GM21576 (cell line): ENCODE measurements around the gene NRG3.

Source experiments
- ATAC-seq: cut with Tn5 transposase; IDR thresholded peaks from one replicate; pipeline ENCODE4 v1.9.1; 2021; ENCODE audit warnings: mild to moderate bottlenecking, moderate library complexity; ENCODE audit not compliant: unreplicated experiment

Gene NRG3

DNA sequence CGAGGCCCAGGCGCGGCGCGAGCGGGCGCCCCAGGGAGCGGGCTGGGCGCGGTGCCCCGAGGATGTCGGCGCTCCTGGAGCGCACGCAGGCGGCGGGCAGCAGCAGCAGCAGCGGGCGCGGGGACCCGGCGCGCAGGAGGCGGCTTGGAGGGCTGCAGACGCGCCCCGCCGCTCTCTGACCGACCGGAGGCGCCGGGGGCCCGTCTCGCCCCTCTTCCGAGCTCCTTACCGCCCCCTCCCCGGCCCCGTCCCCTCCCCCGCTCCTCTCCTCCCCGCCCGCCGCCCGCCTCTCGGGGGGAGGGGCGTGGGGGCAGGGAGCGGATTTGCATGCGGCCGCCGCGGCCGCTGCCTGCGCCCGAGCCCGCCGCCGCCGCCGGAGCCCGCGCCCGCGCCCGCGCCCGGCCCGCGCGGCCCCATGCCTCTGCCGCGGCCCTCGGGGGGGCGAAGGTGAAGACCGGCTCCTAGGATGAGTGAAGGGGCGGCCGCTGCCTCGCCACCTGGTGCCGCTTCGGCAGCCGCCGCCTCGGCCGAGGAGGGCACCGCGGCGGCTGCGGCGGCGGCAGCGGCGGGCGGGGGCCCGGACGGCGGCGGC is at the start of gene NRG3:
Gene NRG3 (plus strand): TSS at position 320 of the 592 bp plus-strand sequence.
- ATAC-seq: no peak

DNA sequence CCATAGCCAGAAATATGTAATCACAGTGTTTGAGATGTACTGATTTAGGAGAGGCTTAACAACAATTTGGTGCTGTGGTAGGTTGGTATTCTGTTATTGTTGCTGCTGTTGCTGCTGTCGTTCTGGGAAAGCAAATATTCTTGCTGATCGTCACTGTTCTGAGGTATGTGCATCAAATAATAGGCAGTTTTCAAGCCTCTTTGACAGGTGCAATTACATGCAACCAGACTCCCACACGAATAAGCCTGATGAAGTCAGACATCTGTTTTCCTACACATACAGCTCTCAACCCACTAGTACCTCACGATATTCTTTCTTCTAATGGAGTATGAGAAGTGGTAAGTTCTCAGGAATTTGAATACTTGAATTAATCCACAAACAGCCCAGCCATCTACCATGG is 46.7 kb upstream of the NRG3 start:
- no peak for ATAC-seq

DNA sequence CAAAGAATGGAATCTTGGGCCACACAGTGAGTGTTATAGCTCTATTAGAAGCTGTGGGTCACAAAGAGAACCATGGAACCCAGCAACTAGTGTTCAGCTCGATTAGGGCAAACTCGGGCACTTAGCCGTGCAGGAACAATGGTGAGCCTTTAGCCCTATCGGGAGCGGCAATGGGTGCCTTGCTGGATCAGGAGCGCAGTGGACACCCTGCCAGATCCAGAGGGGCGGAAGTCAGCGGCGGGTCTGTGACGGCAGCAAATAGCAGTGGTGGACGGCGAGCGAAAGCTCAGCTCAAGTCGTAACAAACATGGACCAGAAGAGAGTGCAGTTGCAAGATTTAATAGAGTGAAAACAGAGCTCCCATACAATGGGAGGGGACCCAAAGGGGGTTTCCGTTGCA is 43.9 kb upstream of the NRG3 start:
- no peak for ATAC-seq

DNA sequence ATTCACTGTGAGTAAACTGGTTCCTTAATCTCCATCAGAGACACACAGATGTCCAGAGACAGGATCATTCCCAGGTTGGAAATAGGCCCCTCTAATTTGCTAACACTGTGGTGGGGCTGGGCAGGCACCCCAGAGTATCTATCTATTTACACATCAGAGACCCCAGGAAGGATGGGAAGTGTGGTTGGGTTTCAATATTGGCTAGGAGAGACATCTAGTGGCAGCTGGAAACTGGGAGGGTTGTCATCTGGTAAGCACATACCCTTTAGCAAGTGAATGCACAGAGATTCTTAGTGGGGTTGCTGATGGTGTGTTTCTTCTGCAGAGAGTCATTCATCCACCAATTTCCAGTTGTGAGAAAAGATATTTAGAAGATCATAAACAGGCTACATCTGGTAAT is 36.0 kb upstream of the NRG3 start:
- no peak for ATAC-seq

DNA sequence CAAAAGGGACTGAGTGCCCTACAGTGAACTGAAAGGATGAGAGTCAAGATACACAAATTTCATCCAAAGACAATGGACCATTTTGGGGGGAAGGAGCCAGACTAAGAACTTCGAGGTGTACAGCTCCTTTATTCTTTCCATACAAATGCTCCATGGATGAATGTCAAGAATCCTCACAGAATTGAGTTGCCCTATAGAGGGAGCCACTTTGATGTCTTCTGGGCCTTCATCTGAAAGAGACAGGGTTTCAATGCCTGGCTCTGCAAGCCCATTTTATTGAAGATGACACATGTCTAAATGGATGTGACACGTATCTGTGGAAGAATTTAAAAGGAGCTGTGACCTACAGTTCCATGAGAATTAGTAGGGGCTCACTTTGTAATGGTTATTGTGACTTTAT is 32.0 kb upstream of the NRG3 start:
- no peak for ATAC-seq

DNA sequence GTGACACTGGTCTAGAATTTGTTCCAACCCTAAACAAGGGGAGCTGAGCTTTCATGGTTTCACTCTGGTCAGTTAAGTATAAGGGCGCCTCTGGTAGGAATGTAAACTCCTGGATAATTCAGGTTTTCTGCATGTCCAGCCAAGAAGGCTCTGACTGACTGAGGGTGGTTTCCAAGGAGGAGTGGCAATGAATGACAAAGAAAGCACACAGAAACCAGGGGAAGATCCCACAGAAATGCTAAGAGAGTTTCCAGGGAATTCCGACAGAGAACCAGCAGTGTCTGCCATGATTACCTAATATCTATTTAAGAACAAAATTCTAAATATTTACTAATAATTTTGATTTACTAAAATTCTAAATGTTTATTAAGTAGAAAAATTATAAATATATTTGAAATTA is 27.3 kb upstream of the NRG3 start:
- ATAC-seq: no peak

DNA sequence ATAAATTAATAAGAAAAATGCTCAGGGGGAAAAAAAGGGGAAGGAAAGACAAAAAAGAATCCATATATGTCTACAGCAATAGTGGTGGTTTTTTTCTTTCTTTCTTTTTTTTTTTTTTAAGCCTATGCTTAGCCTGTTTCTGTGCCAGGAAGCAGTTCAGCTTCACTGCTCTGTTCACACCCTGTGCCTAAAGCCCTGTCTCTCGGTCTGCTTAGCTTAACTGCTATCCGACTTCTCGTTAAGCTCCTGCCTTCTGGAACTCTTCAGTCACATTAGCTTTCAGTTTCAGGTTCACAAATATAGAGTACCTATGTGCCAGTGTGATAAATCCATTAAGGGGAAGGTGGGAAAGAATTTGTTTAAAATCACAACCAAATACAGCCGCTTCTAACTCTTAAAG is 26.5 kb upstream of the NRG3 start:
- no peak for ATAC-seq

DNA sequence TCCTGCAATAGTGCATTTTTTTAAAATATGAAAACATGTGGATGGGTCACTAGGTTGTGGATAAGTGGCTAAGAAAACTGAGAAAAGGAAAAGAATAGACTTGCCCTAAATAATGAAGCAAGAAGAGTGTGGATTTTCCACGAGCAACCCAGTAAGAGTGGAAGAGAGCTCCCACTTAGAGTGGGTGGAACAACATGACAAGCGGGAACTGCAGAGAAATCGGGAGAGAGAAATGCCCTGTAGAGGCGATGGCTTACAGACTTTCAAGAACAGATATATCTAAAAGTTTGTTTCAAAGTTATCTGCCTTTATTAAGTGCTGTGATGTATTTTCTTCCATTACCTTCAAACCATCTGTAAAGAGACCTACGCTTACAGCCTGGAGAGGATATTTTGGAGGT is 26.1 kb upstream of the NRG3 start:
- no peak for ATAC-seq

DNA sequence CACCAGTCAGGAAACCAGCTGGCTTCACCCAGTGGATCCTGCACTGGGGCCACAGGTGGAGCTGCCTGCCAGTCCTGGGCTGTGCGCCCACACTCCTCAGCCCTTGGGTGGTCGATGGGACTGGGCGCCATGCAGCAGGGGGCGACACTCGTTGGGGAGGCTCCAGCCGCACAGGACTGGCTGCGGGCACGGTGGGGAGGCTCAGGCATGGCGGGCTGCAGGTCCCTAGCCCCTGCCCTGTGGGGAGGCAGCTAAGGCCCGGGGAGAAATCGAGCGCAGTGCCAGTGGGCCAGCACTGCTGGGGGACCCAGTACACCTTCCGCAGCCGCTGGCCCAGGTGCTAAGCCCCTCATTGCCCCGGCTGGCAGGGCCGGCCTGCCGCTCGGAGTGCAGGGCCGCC is 12.4 kb upstream of the NRG3 start:
- ATAC-seq: no peak

DNA sequence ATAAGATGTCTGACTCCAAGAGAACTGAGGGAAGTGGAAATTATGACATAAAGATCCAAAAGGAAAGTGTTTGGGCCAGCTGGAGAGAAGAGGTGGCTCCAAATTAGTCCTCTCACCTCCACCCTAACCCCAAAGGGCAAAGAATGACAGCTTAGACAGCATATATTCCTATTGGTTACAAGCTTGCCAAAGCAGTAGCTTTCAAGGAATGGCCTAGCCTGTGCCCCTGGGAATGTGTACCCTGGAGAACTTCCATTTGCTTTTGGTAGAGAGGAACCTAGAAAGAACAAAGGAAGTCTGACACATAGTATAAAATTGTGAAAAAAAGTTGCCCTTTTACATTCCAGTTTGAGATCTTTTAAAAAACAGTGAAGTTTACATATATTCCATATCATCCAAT is 11.2 kb upstream of the NRG3 start:
- ATAC-seq: no peak

DNA sequence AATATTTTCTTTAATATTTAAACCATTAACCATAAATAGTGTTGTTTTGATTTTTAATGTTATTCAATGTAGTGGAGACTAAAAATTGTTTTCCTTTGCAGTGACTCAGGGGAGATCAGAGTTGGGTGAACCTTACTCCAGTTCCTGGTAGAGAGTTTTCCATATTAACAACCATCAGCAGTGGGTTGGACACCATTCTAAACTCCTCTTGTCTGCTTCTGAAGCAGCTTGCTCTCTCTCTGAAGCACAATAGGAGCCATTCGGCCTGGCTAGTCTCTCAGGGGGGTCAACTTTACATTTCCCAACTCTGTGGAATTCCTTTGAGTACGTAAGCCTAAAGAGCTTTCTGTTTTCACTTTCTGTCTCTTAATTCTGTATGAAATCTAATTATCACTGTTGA is 9.4 kb upstream of the NRG3 start:
- ATAC-seq: no peak

DNA sequence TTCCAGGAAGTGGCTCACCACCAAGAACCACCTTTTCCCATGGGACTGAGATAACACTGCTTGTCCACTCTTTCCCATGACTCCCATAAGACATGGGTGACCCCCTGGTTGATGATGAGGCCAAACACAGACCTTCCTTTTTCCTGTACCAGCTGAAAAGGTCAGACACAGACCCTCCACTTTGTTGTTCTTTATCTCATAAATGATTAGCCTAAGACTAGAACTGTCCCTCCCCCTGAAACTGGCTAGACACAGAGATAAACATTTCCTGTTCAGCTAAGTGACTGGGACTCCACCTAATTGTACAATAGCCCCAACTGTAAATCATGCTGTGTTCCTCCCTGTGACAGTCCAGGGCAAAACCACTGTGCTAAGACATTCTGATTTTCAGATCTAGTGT is 8.2 kb upstream of the NRG3 start:
- peak; percentile 91 for ATAC-seq

DNA sequence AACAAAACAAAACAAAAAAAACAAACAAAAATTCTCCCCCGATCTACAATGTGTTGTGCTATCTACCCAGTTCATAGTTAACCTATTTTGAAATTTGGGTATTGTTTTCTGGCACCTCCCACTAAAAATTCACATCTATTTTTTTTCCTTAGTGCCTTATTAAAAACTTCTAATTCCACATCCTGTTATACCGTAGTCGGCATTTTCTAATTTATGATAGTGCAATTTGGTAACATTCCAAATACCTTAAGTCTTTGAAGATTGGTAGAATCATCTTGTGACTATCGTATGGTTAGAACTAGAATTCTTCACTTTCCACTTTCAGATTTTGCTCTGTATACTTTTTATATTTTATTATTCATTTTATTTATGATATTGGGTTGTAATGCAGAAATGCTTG is 4.5 kb upstream of the NRG3 start:
- no peak for ATAC-seq

DNA sequence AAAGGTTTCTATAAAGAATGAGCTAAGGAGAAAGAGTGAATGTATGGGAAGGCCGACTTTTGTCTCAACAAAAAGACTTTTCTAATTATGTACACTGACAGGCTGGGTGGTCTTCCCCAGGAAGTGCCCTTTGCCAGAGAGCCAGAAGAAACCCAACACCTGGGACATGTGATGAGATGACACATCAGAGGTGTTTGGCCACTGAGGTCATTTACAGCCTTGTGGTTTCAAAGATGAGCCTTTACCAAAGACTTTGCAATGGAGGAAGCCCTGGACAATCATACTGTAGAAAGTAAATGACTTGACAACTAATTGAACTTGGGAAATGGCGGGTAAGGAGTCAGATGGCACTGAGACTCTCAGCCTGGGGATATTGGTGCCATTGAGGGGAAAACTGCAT is 3.4 kb upstream of the NRG3 start:
- no peak for ATAC-seq

DNA sequence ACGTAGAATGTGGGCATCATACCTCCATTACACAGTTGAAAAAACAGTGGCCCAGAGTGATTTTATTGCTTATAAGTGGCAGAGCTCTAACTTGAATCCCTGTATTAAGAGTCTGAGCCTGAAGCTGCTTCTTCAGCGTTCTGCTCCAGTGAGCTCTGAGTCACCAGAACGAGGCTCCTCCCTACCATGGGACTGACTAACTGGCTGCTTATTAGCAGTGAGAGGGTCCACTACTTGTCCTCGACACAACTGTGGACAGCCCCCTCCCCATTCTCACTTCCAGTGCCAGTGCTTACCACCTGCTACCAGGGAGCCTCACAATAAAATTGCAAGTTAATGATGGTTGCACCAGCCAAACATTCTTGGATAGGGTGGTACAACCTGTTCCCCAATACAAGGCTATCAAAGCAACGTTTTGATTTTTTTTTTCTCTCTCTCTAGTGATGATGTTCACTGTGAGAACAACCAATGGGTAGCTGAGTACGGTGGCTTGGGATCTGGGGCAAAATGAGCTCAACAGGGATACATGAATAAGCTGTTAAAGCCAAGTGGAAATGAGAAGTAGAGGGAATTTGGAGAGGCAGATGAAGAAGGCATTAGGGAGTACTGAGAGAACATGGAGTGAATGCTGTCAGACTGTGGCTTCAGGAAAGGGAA is 2.7 kb upstream of the NRG3 start:
- no peak for ATAC-seq

DNA sequence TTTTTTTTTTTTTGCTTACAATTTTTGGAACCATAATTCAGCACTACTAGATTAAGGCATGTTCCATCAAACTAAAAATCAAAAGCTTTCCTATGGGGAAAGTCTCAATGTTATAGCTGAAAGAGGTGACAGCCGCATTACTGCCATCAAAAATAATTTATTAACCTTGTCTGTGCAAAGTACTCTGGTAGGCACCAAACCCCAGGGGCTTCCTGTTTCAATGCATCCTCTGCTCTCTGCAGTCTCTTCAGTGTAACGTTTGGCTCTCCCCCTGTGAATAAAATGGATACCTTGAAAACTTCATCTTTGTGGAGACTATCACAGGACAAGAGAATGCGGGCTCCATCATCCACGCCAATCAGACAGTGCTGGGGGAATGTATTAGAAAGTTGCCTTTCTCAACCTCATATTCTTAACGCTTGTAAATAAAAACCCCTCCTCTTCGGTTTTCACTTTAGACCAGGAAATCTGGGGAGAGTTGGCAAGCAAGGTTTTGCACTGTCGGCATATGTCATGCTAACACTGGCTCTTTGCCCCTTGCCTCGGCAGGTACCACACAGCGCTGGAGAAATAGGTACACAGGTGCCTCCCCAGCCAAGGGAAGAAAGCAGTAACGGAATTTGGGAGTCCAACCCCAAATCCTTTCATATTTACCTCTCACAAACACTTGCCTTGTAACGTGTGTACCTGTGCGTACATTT is 1.6 kb upstream of the NRG3 start:
- no peak for ATAC-seq

DNA sequence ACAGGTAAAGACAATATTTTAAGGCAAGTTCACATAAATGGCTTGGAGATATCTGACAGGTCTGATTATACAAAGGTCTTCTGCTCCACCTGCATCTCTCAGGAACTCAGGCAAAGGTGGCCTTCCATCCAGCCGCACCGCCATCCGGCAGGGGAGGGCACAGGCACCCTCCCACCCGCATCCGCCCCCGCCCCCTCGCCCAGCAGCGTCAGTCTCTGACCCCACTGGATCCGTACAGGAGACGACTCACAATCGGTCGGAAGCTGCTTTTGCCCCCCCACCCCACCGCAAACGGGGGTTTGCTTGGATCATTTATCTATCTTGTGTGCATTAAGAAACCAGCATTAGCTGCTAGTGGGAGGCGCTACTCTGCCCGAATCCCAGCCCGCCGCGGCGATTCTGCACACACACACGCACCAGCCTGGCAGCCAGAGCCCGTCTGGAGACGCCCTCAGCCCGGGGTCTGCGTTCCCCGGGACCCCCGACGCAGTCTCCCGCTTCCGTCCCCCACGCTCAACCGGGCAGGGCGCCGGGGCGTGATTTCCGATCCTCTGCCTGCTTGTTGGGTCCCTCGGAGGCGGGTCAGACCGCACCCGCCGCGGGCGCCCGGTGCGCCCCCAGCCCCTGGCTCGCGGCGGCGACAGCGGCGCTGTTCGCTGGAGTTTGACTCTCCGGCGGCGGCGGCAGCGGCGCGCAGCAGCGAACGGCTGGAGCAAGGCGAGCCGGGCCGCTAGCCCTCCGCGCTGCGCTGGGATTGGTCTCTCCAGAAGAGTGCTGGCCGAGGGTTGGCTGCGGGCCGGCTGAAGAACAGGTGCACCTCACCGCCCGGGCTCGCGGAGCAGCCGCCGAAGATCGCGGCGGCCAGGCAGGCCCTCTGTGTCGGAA is 820 bp upstream of the NRG3 start:
- ATAC-seq: no peak

DNA sequence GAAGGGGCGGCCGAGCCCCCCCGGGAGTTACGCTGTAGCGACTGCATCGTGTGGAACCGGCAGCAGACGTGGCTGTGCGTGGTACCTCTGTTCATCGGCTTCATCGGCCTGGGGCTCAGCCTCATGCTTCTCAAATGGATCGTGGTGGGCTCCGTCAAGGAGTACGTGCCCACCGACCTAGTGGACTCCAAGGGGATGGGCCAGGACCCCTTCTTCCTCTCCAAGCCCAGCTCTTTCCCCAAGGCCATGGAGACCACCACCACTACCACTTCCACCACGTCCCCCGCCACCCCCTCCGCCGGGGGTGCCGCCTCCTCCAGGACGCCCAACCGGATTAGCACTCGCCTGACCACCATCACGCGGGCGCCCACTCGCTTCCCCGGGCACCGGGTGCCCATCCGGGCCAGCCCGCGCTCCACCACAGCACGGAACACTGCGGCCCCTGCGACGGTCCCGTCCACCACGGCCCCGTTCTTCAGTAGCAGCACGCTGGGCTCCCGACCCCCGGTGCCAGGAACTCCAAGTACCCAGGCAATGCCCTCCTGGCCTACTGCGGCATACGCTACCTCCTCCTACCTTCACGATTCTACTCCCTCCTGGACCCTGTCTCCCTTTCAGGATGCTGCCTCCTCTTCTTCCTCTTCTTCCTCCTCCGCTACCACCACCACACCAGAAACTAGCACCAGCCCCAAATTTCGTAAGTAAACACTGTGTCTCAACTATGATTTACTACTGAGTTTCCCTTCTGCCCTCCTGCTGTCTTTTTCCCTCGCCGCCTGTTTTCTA is 666 bp downstream of the NRG3 start:
- ATAC-seq: no peak

DNA sequence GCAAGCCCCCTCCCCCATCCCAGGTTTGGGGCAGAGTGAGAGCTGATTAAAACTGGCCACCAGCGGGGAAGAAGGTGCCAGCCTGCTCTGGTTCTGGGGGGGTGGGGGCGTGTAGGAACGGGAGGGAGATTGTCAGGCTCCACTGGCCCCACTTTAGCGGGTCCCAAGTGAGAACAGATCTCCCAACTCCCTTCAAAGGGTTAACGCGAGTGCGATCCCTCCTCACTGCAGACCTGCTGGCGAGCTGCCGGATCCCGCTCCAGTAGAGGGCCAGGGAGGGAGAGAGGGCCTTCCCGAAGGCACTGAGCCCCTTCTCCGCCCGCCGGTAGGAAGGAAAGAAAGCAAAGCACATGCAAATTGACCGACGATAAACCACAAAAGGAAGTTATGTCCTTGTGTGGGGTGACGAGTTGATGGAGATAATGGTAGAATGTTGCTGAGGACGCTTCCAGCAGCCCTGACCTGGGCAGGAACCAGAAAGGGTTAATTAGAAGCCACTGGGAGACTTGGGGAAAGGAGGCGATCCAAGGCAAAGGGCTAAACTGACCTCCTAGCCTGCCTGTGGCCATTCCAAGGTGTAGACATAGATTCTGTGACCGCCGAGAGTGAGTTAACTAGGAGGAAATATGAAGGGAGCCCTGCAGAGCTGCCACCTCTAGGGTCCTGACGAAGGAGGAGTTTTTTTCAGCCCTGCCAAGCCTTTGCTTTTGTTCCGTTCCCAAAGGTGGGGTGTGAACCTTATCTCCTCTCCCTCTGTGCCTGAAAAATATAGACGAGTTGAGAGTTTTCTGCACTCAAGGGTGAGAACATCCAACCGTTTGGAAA is 1.5 kb downstream of the NRG3 start:
- no peak for ATAC-seq

DNA sequence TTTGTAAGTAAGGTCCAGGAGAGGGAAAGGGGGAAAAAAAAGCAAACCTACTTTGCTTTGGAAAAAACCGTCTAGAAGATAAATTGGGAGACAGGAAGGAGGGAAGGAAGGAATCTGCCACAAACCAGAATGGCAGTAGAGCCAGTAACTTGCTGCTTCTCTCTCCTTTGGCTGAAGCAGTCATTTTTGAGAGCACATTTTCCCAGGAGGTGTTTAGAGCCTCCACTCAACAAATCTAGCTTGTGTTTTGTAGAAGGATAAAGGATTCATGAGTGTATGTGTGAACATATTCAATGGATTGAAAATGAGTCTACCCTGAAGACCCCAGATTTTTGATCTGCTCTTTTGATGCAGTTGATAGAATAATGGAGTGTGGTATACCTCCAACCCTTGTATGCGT is 2.6 kb downstream of the NRG3 start:
- no peak for ATAC-seq
